AG04449 (cell line): Measurements from ENCODE around the gene PDSS2.

Source experiments
- CTCF ChIA-PET: fragments of 350-600 bp; formaldehyde crosslinking; extraction: SDS; loops from one replicate; lab custom pipeline; 2021; ENCODE audit warnings: antibody characterized with exemption; lab: Yijun Ruan, JAX
- POLR2A ChIA-PET: fragments of 400-600, 350-600 bp; formaldehyde crosslinking; extraction: SDS; loops from one replicate; lab custom pipeline; 2020; ENCODE audit warnings: antibody characterized with exemption, inconsistent platforms; lab: Yijun Ruan, JAX
- DNase-seq: peaks from one replicate; pipeline ENCODE4 v3.0.0-alpha.2; 2010; ENCODE audit warnings: low read depth, low spot score
- H3K4me3 ChIP-seq: 2 replicates; pipeline ENCODE4 v1.5.1; 2011; ENCODE audit warnings: low read depth, mild to moderate bottlenecking, control low read depth, low read length
- CTCF ChIP-seq: IDR thresholded peaks from one replicate; pipeline ENCODE4 v1.5.1; 2011; ENCODE audit warnings: mild to moderate bottlenecking, moderate library complexity, low read length, control low read depth, inconsistent platforms; ENCODE audit not compliant: insufficient read depth; ENCODE audit errors: missing control alignments

PDSS2 gene

DNA sequence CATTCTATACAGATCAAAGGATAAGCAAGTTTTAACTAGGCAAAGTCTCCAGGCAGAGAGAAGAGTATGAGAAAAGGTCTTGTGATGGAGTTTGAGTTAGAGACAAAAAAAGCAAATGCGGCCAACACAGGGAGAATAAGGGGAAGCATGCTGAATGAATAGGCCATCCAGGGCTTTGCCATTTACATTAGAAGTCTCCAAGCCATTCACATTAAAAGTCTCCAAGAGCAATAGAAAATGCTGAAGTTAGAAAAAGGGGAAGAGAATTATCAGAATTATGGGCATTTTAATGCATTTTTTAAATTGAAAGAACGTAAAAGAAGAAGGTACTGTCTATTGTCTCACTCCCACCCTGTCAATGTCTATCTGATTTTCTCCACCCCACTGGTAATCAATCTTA lies 49.4 kb downstream of the PDSS2 start:
- no peak overlapping the region for H3K4me3 ChIP-seq
- TF ChIP-seq CTCF = no peak
- POLR2A ChIA-PET = no interaction called here
- CTCF ChIA-PET = no interaction called here
- DNase-seq = no peak

GRCh38 chr6:107408714-107409113 lies 50.6 kb downstream of the PDSS2 start:
- no peak overlapping the region for H3K4me3 ChIP-seq
- TF ChIP-seq CTCF = no peak
- ChIA-PET CTCF (interaction anchor here (0.5 kb wide), 1 partner anchor 406 kb away, joined by 3 read pairs; no protein-coding TSS in a partner anchor), POLR2A (no interaction called here)
- DNase-seq = no peak

DNA sequence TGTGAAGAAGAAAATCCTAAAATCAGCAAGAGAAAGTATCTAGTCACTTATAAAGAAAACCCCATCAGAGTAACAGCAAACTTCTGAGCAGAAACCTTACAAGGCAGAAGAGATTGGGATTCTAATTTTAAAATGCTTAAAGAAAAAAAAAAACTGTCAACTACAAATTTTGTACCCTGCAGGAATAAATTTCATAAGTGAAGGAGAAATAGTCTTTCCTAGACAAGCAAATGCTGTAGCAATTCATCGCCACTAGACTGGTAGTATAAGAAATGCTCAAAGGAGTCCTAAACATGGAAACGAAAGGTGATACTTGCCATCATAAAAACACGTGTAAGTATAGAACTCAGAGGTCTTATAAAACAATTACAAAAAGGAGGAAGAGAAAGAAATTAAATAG lies 54.4 kb downstream of the PDSS2 start:
- POLR2A ChIA-PET = no interaction called here
- DNase-seq = no peak
- TF ChIP-seq CTCF = no peak
- no peak overlapping the region for H3K4me3 ChIP-seq
- CTCF ChIA-PET = interaction anchor here (0.8 kb wide), 1 partner anchor 9 kb away, joined by 3 read pairs; no protein-coding TSS in a partner anchor

- no peak for DNase-seq
- CTCF ChIA-PET = no interaction called here
- H3K4me3 ChIP-seq = no peak overlapping the region
- POLR2A ChIA-PET = no interaction called here
- no peak for TF ChIP-seq CTCF
Observed at GRCh38 chr6:107402533-107402932, 56.8 kb downstream of the PDSS2 start.

GRCh38 chr6:107401573-107401972 lies 57.8 kb downstream of the PDSS2 start:
- CTCF ChIA-PET = interaction anchor here (0.6 kb wide), 1 partner anchor 54 kb away, joined by 3 read pairs; no protein-coding TSS in a partner anchor
- TF ChIP-seq CTCF = no peak

GRCh38 chr6:107400616-107401147 lies 58.7 kb downstream of the PDSS2 start:
- no peak for DNase-seq
- ChIA-PET CTCF (interaction anchor here (0.6 kb wide), 1 partner anchor 1066 kb away, joined by 3 read pairs; no protein-coding TSS in a partner anchor), POLR2A (no interaction called here)
- no peak for TF ChIP-seq CTCF
- no peak overlapping the region for H3K4me3 ChIP-seq

More at GRCh38 chr6:107401573-107401972, 57.8 kb downstream of the PDSS2 start:
- DNase-seq = no peak
- POLR2A ChIA-PET = no interaction called here
- no peak overlapping the region for H3K4me3 ChIP-seq
